Measurements from ENCODE around the gene TMEM150A.

The TMEM150A gene

GRCh38 chr2:85584857-85585780, 17.4 kb downstream of the TMEM150A start:
- H2AK5ac ChIP-seq (ENCODE audit: low read length) = peak overlapping the region; percentile 6
- H3K4ac ChIP-seq (ENCODE audit: low read depth, low read length) = no peak overlapping the region
- peaks cover 13% of the 10 kb centered on the region for H3K4me1 ChIP-seq (ENCODE audit: control insufficient read depth, low read depth, low read length)
- no peak overlapping the region for H2BK120ac ChIP-seq (ENCODE audit: low read depth, low read length)
- peaks cover 5% of the 10 kb centered on the region for H3K79me2 ChIP-seq (ENCODE audit: control insufficient read depth, insufficient read depth, low read length)
- no CpG with 5 or more reads among the region's 9 CpGs for WGBS (ENCODE audit: extremely low coverage, insufficient coverage, low lambda C conversion rate)
- no peak overlapping the region for H3K4me3 ChIP-seq (ENCODE audit: low read length)
- H3K27me3 ChIP-seq (ENCODE audit: insufficient read depth, low read length, poor library complexity) = no peaks in the 10 kb centered on the region
- peak overlapping the region; percentile 3 for H2BK5ac ChIP-seq (ENCODE audit: low read length)
- peak overlapping the region; percentile 80 for H3K56ac ChIP-seq (ENCODE audit: low read length)
- peaks cover 9% of the 10 kb centered on the region for H3K79me1 ChIP-seq (ENCODE audit: low read length)
- peak; percentile 93 for DNase-seq
- peak overlapping the region; percentile 66 for H3K27ac ChIP-seq (ENCODE audit: low read depth, low read length)
- no peak overlapping the region for H2BK15ac ChIP-seq (replicated peaks; ENCODE audit: low read depth)
- peak overlapping the region; percentile 24 for H3K18ac ChIP-seq (ENCODE audit: low read length)
- H3K9ac ChIP-seq (ENCODE audit: low read length) = peak overlapping the region; percentile 61
- peak overlapping the region; percentile 35 for H3K4me2 ChIP-seq (ENCODE audit: low read length)
- H3K23ac ChIP-seq (ENCODE audit: low read length) = no peak overlapping the region
- no peak overlapping the region for H4K8ac ChIP-seq (ENCODE audit: low read depth, low read length)
- H4K5ac ChIP-seq (ENCODE audit: low read length) = no peak overlapping the region
- H3K36me3 ChIP-seq (ENCODE audit: control insufficient read depth, insufficient read depth, low read length) = no peaks in the 10 kb centered on the region

DNA sequence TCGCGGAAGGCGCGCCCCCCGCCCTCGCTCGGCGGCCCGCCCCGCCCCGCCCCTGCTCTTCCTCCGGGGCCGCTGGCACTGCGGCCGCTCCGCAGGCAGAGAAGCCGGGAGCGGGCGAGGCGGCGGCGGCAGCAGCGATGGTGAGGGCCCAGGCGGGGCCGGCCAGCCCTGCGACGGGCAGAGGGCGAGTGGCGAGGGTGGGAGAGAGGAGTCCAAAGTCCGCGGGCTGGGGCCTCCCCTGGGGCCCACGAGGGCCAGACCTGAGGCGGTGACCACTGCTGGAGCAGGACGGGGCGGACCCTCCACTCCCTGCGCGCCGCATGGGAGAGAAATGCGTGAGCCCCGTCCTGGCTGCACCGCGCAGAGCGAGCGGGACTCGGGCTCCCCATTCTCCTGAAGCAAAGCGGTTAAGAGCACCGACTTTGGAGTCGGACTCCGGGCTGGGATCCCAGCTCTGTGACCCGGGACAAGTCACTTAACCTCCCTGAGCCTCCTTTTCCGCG, 18.1 kb downstream of the TMEM150A start, which contains the start of gene VAMP5:
Gene VAMP5 (plus strand): TSS at position 78 of the 503 bp plus-strand sequence. CDS start 60 bp downstream, at position 138.
- peaks cover 13% of the 10 kb centered on the region for H3K4me1 ChIP-seq (ENCODE audit: control insufficient read depth, low read depth, low read length)
- peak within 1 kb of the TSS; percentile 7 for H3K4ac ChIP-seq (ENCODE audit: low read depth, low read length)
- H3K23ac ChIP-seq (ENCODE audit: low read length) = peak within 1 kb of the TSS; percentile 83
- peak within 1 kb of the TSS; percentile 80 for H3K56ac ChIP-seq (ENCODE audit: low read length)
- H2BK5ac ChIP-seq (ENCODE audit: low read length) = no peak within 1 kb of the TSS
- peak within 1 kb of the TSS; percentile 1 for H2BK120ac ChIP-seq (ENCODE audit: low read depth, low read length)
- peaks cover 5% of the 10 kb centered on the region for H3K79me2 ChIP-seq (ENCODE audit: control insufficient read depth, insufficient read depth, low read length)
- no peaks in the 10 kb centered on the region for H3K36me3 ChIP-seq (ENCODE audit: control insufficient read depth, insufficient read depth, low read length)
- H3K18ac ChIP-seq (ENCODE audit: low read length) = peak within 1 kb of the TSS; percentile 82
- no peak within 1 kb of the TSS for H2BK15ac ChIP-seq (replicated peaks; ENCODE audit: low read depth)
- H2AK5ac ChIP-seq (ENCODE audit: low read length) = peak within 1 kb of the TSS; percentile 6
- peak within 1 kb of the TSS; percentile 35 for H3K4me2 ChIP-seq (ENCODE audit: low read length)
- peak within 1 kb of the TSS; percentile 66 for H3K27ac ChIP-seq (ENCODE audit: low read depth, low read length)
- no peak for DNase-seq
- H3K27me3 ChIP-seq (ENCODE audit: insufficient read depth, low read length, poor library complexity) = no peaks in the 10 kb centered on the region
- peak within 1 kb of the TSS; percentile 61 for H3K9ac ChIP-seq (ENCODE audit: low read length)
- peaks cover 9% of the 10 kb centered on the region for H3K79me1 ChIP-seq (ENCODE audit: low read length)
- H4K8ac ChIP-seq (ENCODE audit: low read depth, low read length) = no peak within 1 kb of the TSS
- WGBS (ENCODE audit: extremely low coverage, insufficient coverage, low lambda C conversion rate) = no CpG with 5 or more reads among the region's 52 CpGs
- no peak within 1 kb of the TSS for H3K4me3 ChIP-seq (ENCODE audit: low read length)
- H4K5ac ChIP-seq (ENCODE audit: low read length) = no peak within 1 kb of the TSS

GRCh38 chr2:85583667-85584353, 18.7 kb downstream of the TMEM150A start:
- H3K4me3 ChIP-seq (ENCODE audit: low read length) = no peak overlapping the region
- WGBS (ENCODE audit: extremely low coverage, insufficient coverage, low lambda C conversion rate) = no CpG with 5 or more reads among the region's 16 CpGs
- no peaks in the 10 kb centered on the region for H3K27me3 ChIP-seq (ENCODE audit: insufficient read depth, low read length, poor library complexity)

DNA sequence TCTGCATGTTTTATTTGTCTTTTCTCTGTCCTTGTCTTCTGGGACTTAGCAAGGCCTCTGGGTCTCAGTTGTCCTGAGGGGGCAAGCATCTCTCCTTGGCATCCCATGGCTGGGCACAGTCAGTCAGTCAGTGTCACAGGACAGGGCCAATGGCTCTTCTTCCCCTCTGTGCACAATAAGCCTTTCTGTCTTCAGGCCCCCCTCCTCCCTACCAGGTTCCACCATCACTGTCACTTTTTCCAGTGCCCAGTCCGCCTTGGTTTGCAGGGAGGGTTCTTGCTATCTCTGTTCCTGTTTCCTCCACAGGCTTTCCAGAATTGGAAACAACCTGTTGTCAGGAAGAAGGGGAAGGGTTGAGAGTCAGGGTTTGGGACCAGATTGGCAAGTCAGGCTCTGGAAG, 20.0 kb downstream of the TMEM150A start:
- Histone ChIP-seq H3K4me3 (ENCODE audit: low read length) (no peak overlapping the region), H2BK15ac (replicated peaks; ENCODE audit: low read depth) (no peak overlapping the region), H3K79me1 (ENCODE audit: low read length) (peaks cover 9% of the 10 kb centered on the region), H3K4me1 (ENCODE audit: control insufficient read depth, low read depth, low read length) (peaks cover 21% of the 10 kb centered on the region), H3K4me2 (ENCODE audit: low read length) (no peak overlapping the region), H3K23ac (ENCODE audit: low read length) (no peak overlapping the region), H3K36me3 (ENCODE audit: control insufficient read depth, insufficient read depth, low read length) (no peaks in the 10 kb centered on the region), H4K8ac (ENCODE audit: low read depth, low read length) (no peak overlapping the region), H3K4ac (ENCODE audit: low read depth, low read length) (no peak overlapping the region), H3K27ac (ENCODE audit: low read depth, low read length) (no peak overlapping the region), H2BK5ac (ENCODE audit: low read length) (no peak overlapping the region), H2BK120ac (ENCODE audit: low read depth, low read length) (no peak overlapping the region), H4K5ac (ENCODE audit: low read length) (no peak overlapping the region), H3K79me2 (ENCODE audit: control insufficient read depth, insufficient read depth, low read length) (peaks cover 9% of the 10 kb centered on the region), H3K27me3 (ENCODE audit: insufficient read depth, low read length, poor library complexity) (no peaks in the 10 kb centered on the region), H3K56ac (ENCODE audit: low read length) (no peak overlapping the region), H3K18ac (ENCODE audit: low read length) (no peak overlapping the region), H3K9ac (ENCODE audit: low read length) (no peak overlapping the region), H2AK5ac (ENCODE audit: low read length) (no peak overlapping the region)
- no peak for DNase-seq
- no CpG with 5 or more reads among the region's 1 CpG for WGBS (ENCODE audit: extremely low coverage, insufficient coverage, low lambda C conversion rate)

More at GRCh38 chr2:85583667-85584353, 18.7 kb downstream of the TMEM150A start:
- Histone ChIP-seq H3K9ac (ENCODE audit: low read length) (peak overlapping the region; percentile 34), H3K4me1 (ENCODE audit: control insufficient read depth, low read depth, low read length) (peaks cover 17% of the 10 kb centered on the region), H3K27ac (ENCODE audit: low read depth, low read length) (no peak overlapping the region), H2BK120ac (ENCODE audit: low read depth, low read length) (no peak overlapping the region), H2BK5ac (ENCODE audit: low read length) (no peak overlapping the region), H3K36me3 (ENCODE audit: control insufficient read depth, insufficient read depth, low read length) (no peaks in the 10 kb centered on the region), H3K18ac (ENCODE audit: low read length) (peak overlapping the region; percentile 82), H3K79me1 (ENCODE audit: low read length) (peaks cover 9% of the 10 kb centered on the region), H3K4ac (ENCODE audit: low read depth, low read length) (peak overlapping the region; percentile 7), H3K79me2 (ENCODE audit: control insufficient read depth, insufficient read depth, low read length) (peaks cover 5% of the 10 kb centered on the region), H3K4me2 (ENCODE audit: low read length) (no peak overlapping the region), H3K23ac (ENCODE audit: low read length) (no peak overlapping the region), H4K5ac (ENCODE audit: low read length) (no peak overlapping the region), H2BK15ac (replicated peaks; ENCODE audit: low read depth) (no peak overlapping the region), H2AK5ac (ENCODE audit: low read length) (no peak overlapping the region), H3K56ac (ENCODE audit: low read length) (peak overlapping the region; percentile 80), H4K8ac (ENCODE audit: low read depth, low read length) (no peak overlapping the region)
- DNase-seq = no peak

- peak overlapping the region; percentile 87 for H2AK5ac ChIP-seq (ENCODE audit: low read length)
- no peak overlapping the region for H2BK15ac ChIP-seq (replicated peaks; ENCODE audit: low read depth)
- no peak overlapping the region for H3K4ac ChIP-seq (ENCODE audit: low read depth, low read length)
- H3K27ac ChIP-seq (ENCODE audit: low read depth, low read length) = peak overlapping the region; percentile 93
- peak overlapping the region; percentile 41 for H3K18ac ChIP-seq (ENCODE audit: low read length)
- WGBS (ENCODE audit: extremely low coverage, insufficient coverage, low lambda C conversion rate) = no CpG with 5 or more reads among the region's 3 CpGs
- peak overlapping the region; percentile 57 for H3K9ac ChIP-seq (ENCODE audit: low read length)
- H3K23ac ChIP-seq (ENCODE audit: low read length) = peak overlapping the region; percentile 84
- H2BK5ac ChIP-seq (ENCODE audit: low read length) = peak overlapping the region; percentile 89
- no peak for DNase-seq
- H3K4me3 ChIP-seq (ENCODE audit: low read length) = no peak overlapping the region
- H3K36me3 ChIP-seq (ENCODE audit: control insufficient read depth, insufficient read depth, low read length) = no peaks in the 10 kb centered on the region
- H3K4me1 ChIP-seq (ENCODE audit: control insufficient read depth, low read depth, low read length) = peaks cover 17% of the 10 kb centered on the region
- H3K4me2 ChIP-seq (ENCODE audit: low read length) = no peak overlapping the region
- H3K79me2 ChIP-seq (ENCODE audit: control insufficient read depth, insufficient read depth, low read length) = peaks cover 9% of the 10 kb centered on the region
- no peak overlapping the region for H4K5ac ChIP-seq (ENCODE audit: low read length)
- H3K27me3 ChIP-seq (ENCODE audit: insufficient read depth, low read length, poor library complexity) = no peaks in the 10 kb centered on the region
- H3K79me1 ChIP-seq (ENCODE audit: low read length) = peaks cover 9% of the 10 kb centered on the region
- peak overlapping the region; percentile 91 for H4K8ac ChIP-seq (ENCODE audit: low read depth, low read length)
- H3K56ac ChIP-seq (ENCODE audit: low read length) = peak overlapping the region; percentile 83
- peak overlapping the region; percentile 33 for H2BK120ac ChIP-seq (ENCODE audit: low read depth, low read length)
Observed at GRCh38 chr2:85580206-85580605, 22.3 kb downstream of the TMEM150A start.

All from mesendoderm (in vitro differentiated cells).